Activated CD8-positive, alpha-beta memory T cell treated with anti-CD3 and anti-CD28 coated beads, Interleukin-2, amount 50 U/mL, for 1 hour (primary cell): ENCODE data around the gene GREB1.
A peak's percentile ranks its signal among the peaks of the same experiment; 100 is the strongest.

Source experiments
- DNase-seq: peaks from one replicate; pipeline ENCODE4 v3.0.0-alpha.2; 2020; ENCODE audit errors: extremely low read depth

Gene GREB1

GRCh38 chr2:11581124-11581796 lies 47.4 kb downstream of the GREB1 start:
- DNase-seq = no peak

- DNase-seq = no peak
Observed at GRCh38 chr2:11581797-11582611, 48.2 kb downstream of the GREB1 start.

GRCh38 chr2:11582612-11582861 lies 48.7 kb downstream of the GREB1 start:
- DNase-seq = no peak

- no peak for DNase-seq
Observed at GRCh38 chr2:11582862-11583752, 49.3 kb downstream of the GREB1 start.

- DNase-seq = peak; percentile 20
Observed at GRCh38 chr2:11583840-11584524, 50.1 kb downstream of the GREB1 start.

- DNase-seq = no peak
Observed at GRCh38 chr2:11584525-11585056, 50.7 kb downstream of the GREB1 start.

- no peak for DNase-seq
Observed at GRCh38 chr2:11585071-11585470, 51.2 kb downstream of the GREB1 start.

- no peak for DNase-seq
Observed at GRCh38 chr2:11588228-11589110, 54.6 kb downstream of the GREB1 start.

GRCh38 chr2:11589316-11589940 lies 55.6 kb downstream of the GREB1 start:
- DNase-seq = no peak

- DNase-seq = no peak
Observed at GRCh38 chr2:11590193-11590592, 56.3 kb downstream of the GREB1 start.

GRCh38 chr2:11591091-11591490 lies 57.2 kb downstream of the GREB1 start:
- no peak for DNase-seq

GRCh38 chr2:11592671-11593574 lies 59.1 kb downstream of the GREB1 start:
- no peak for DNase-seq

- no peak for DNase-seq
Observed at GRCh38 chr2:11596801-11597200, 63.0 kb downstream of the GREB1 start.

- no peak for DNase-seq
Observed at GRCh38 chr2:11597538-11598225, 63.8 kb downstream of the GREB1 start.

GRCh38 chr2:11598228-11598731 lies 64.4 kb downstream of the GREB1 start:
- DNase-seq = no peak

GRCh38 chr2:11602563-11603204 lies 68.8 kb downstream of the GREB1 start:
- DNase-seq = no peak

- DNase-seq = no peak
Observed at GRCh38 chr2:11610624-11611242, 76.9 kb downstream of the GREB1 start.
